SK-N-SH treated with all-trans-retinoic acid at 6 μM for 48 hours (cell line): ENCODE measurements around the gene ATP2B3.

Experiments used
- ARNTL ChIP-seq: fragments of 450-650 bp; formaldehyde crosslinking; IDR thresholded peaks from 2 replicates; pipeline ENCODE4 v1.5.0; 2020; ENCODE audit warnings: low read depth, mild to moderate bottlenecking, moderate library complexity, borderline replicate concordance
- ESRRG ChIP-seq: fragments of 250-450 bp; sonication (Bioruptor Pico); IDR thresholded peaks from 2 replicates; pipeline ENCODE4 v1.6.1; 2021; ENCODE audit warnings: mild to moderate bottlenecking
- PATZ1 ChIP-seq: fragments of 250-450 bp; sonication (Bioruptor Pico); IDR thresholded peaks from 2 replicates; pipeline ENCODE4 v1.8.0; 2020; ENCODE audit warnings: mild to moderate bottlenecking, moderate library complexity, borderline replicate concordance
- POU6F1 ChIP-seq: fragments of 250-450 bp; sonication (Bioruptor Pico); IDR thresholded peaks from 2 replicates; pipeline ENCODE4 v1.8.0; 2021; ENCODE audit warnings: low read depth, mild to moderate bottlenecking, moderate library complexity, borderline replicate concordance
- PPARA ChIP-seq: fragments of 250-450 bp; sonication (Bioruptor Pico); IDR thresholded peaks from 2 replicates; pipeline ENCODE4 v1.5.0; 2020; ENCODE audit warnings: mild to moderate bottlenecking, borderline replicate concordance
- RARB ChIP-seq: fragments of 250-450 bp; sonication (Bioruptor Pico); IDR thresholded peaks from 2 replicates; pipeline ENCODE4 v1.8.0; 2021; ENCODE audit warnings: mild to moderate bottlenecking, moderate library complexity
- SNAI2 ChIP-seq: fragments of 250-450 bp; sonication (Bioruptor Pico); IDR thresholded peaks from 2 replicates; pipeline ENCODE4 v1.5.0; 2020; ENCODE audit warnings: mild to moderate bottlenecking, moderate library complexity
- ZC3H10 ChIP-seq: fragments of 250-450 bp; sonication (Bioruptor Pico); IDR thresholded peaks from 2 replicates; pipeline ENCODE4 v1.5.1; 2021; ENCODE audit warnings: mild to moderate bottlenecking, moderate library complexity
- ZFP3 ChIP-seq: fragments of 250-450 bp; sonication (Bioruptor Pico); IDR thresholded peaks from 2 replicates; pipeline ENCODE4 v1.5.0; 2020; ENCODE audit warnings: mild to moderate bottlenecking, moderate library complexity
- ZNF565 ChIP-seq: fragments of 450-650 bp; formaldehyde crosslinking; conservative IDR thresholded peaks from 2 replicates; pipeline ENCODE4 v1.5.0; 2020; ENCODE audit warnings: low read depth, mild to moderate bottlenecking, moderate library complexity
- ZNF70 ChIP-seq: fragments of 450-650 bp; formaldehyde crosslinking; IDR thresholded peaks from 2 replicates; pipeline ENCODE4 v1.5.0; 2020; ENCODE audit warnings: mild to moderate bottlenecking, moderate library complexity

GRCh38 chrX:153501530-153501929 lies 15.9 kb upstream of the ATP2B3 start:
- TF ChIP-seq ESRRG (CRISPR knock-in tag), result no peak
- no peak for TF ChIP-seq ZFP3 (CRISPR knock-in tag)
- no peak for TF ChIP-seq ARNTL
- no peak for TF ChIP-seq PATZ1 (CRISPR knock-in tag)
- TF ChIP-seq PPARA (CRISPR knock-in tag), result no peak
- no peak for TF ChIP-seq ZNF565 (CRISPR knock-in tag)
- no peak for TF ChIP-seq ZNF70 (CRISPR knock-in tag)
- no peak for TF ChIP-seq POU6F1
- no peak for TF ChIP-seq SNAI2 (CRISPR knock-in tag)
- TF ChIP-seq RARB (CRISPR knock-in tag), result no peak
- no peak for TF ChIP-seq ZC3H10 (CRISPR knock-in tag)
